WERI-Rb-1 (cell line): ENCODE data around the gene ANTXR2.

Experiments used
- DNase-seq: peaks from one replicate; pipeline ENCODE4 v3.0.0-alpha.2; 2020
- H3K27ac ChIP-seq: fragments of 250-450 bp; sonication (Bioruptor Pico); 2 replicates; pipeline ENCODE4 v1.5.1; 2020; ENCODE audit warnings: mild to moderate bottlenecking, moderate library complexity
- H3K27me3 ChIP-seq: fragments of 250-450 bp; sonication (Bioruptor Pico); 2 replicates; pipeline ENCODE4 v1.5.1; 2021; ENCODE audit warnings: mild to moderate bottlenecking, low read depth, moderate library complexity; ENCODE audit not compliant: insufficient read depth, severe bottlenecking
- H3K36me3 ChIP-seq: fragments of 250-450 bp; sonication (Bioruptor Pico); 2 replicates; pipeline ENCODE4 v1.5.1; 2020; ENCODE audit warnings: mild to moderate bottlenecking, moderate library complexity
- H3K4me3 ChIP-seq: 2 replicates; pipeline ENCODE4 v1.5.1; 2011; ENCODE audit warnings: low read depth, mild to moderate bottlenecking, control low read depth, low read length
- H3K9me3 ChIP-seq: fragments of 250-450 bp; sonication (Bioruptor Pico); 2 replicates; pipeline ENCODE4 v1.5.1; 2021; ENCODE audit warnings: mild to moderate bottlenecking, moderate library complexity; ENCODE audit not compliant: severe bottlenecking
- TF ChIP-seq, protein P1 (sequence below): IDR thresholded peaks from 2 replicates; pipeline ENCODE4 v1.5.1; 2011; ENCODE audit warnings: low read depth, mild to moderate bottlenecking, control low read depth, inconsistent platforms, low read length

The ANTXR2 gene

DNA sequence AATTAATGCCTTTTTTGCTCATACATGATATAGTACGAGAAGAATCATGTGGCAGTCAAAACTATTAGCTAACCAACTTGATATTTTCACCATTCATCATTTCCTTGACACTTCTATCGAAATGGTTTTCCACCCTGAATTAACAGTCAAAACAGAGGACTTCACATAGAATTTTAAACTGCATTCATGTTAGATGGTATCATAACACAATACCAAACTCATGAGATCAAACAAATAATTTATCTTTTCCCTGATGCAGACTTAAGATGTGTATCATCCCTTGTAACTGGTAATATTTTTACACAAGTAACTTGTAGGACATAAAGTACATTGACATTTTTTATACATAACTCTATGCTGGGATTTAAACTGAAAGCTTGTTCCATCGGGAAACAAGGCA is 18.2 kb upstream of the ANTXR2 start:
- DNase-seq: no peak
- TF ChIP-seq, protein P1, sequence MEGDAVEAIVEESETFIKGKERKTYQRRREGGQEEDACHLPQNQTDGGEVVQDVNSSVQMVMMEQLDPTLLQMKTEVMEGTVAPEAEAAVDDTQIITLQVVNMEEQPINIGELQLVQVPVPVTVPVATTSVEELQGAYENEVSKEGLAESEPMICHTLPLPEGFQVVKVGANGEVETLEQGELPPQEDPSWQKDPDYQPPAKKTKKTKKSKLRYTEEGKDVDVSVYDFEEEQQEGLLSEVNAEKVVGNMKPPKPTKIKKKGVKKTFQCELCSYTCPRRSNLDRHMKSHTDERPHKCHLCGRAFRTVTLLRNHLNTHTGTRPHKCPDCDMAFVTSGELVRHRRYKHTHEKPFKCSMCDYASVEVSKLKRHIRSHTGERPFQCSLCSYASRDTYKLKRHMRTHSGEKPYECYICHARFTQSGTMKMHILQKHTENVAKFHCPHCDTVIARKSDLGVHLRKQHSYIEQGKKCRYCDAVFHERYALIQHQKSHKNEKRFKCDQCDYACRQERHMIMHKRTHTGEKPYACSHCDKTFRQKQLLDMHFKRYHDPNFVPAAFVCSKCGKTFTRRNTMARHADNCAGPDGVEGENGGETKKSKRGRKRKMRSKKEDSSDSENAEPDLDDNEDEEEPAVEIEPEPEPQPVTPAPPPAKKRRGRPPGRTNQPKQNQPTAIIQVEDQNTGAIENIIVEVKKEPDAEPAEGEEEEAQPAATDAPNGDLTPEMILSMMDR: no peak

GRCh38 chr4:80090090-80090489 is 17.1 kb upstream of the ANTXR2 start:
- Histone ChIP-seq H3K27me3 (no peaks in the 10 kb centered on the region), H3K27ac (no peak overlapping the region), H3K36me3 (no peaks in the 10 kb centered on the region), H3K4me3 (no peak overlapping the region), H3K9me3 (no peaks in the 10 kb centered on the region)
- TF ChIP-seq, protein P1: no peak
- DNase-seq: no peak

More for the DNA sequence above, 18.2 kb upstream of the ANTXR2 start:
- Histone ChIP-seq H3K9me3 (no peaks in the 10 kb centered on the region), H3K4me3 (no peak overlapping the region), H3K27ac (no peak overlapping the region), H3K36me3 (no peaks in the 10 kb centered on the region), H3K27me3 (no peaks in the 10 kb centered on the region)

DNA sequence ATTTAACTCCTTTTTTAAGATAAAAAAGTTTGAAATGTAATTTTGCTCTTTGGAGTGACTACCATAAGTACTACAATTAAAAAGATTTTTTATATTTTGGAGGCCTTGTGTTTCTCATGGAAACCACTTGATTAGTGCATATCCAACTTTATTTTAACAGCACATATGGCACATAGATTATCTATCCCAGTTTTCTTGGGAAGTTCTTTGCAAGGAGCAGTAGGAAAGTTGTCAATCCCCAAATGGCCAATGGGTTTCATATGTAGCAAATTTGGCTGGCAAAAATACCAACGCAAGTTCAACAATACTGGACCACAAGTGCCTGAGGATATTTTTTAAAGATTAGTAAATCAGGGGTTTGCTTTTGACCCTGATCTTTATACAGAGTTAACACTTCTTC is 15.4 kb upstream of the ANTXR2 start:
- Histone ChIP-seq H3K27me3 (no peaks in the 10 kb centered on the region), H3K9me3 (no peaks in the 10 kb centered on the region), H3K4me3 (no peak overlapping the region), H3K27ac (no peak overlapping the region), H3K36me3 (no peaks in the 10 kb centered on the region)
- no peak for DNase-seq
- TF ChIP-seq, protein P1: no peak

GRCh38 chr4:80086296-80086695 is 13.3 kb upstream of the ANTXR2 start:
- H3K36me3 ChIP-seq: no peaks in the 10 kb centered on the region
- H3K4me3 ChIP-seq: no peak overlapping the region

DNA sequence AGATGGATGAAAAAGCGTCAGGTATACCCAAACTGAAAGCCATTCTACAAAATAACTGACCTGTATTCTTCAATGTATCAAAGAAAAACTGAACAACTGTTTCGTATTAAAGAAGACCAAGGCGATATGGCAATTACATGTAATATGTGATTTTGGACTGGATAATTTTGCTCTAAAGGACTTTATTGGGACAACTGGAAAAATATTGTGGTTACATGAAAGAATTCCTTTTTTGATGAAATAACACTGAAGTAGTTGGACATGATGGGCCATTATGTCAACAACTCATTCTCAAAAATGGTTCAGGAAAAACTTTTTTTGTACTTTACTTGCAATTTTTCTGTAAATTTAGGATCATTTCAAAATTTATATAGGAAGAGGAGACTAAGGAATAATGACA is 12.1 kb upstream of the ANTXR2 start:
- Histone ChIP-seq H3K27ac (no peak overlapping the region), H3K36me3 (no peaks in the 10 kb centered on the region), H3K27me3 (no peaks in the 10 kb centered on the region), H3K4me3 (no peak overlapping the region), H3K9me3 (no peaks in the 10 kb centered on the region)
- TF ChIP-seq, protein P1: no peak
- no peak for DNase-seq

More at GRCh38 chr4:80086296-80086695, 13.3 kb upstream of the ANTXR2 start:
- TF ChIP-seq, protein P1: no peak
- Histone ChIP-seq H3K9me3 (no peaks in the 10 kb centered on the region), H3K27ac (no peak overlapping the region), H3K27me3 (no peaks in the 10 kb centered on the region)
- DNase-seq: no peak

DNA sequence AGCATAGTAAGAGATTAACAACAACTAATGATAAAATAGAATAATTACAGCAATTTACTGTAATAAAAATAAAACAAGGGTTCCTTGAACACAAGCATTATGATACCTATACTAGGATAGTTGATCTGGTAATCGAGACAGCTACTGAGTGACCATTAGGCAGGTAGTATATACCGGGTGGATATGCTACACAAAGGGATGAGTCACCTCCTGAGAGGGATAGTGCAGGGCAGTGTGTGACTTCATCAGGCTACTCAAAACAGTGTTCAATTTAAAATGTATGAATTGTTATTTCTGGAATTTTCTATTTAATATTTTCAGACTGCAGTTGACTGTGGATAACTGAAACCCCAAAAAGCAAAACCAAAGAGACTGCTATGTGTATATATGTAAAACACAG is 9.7 kb upstream of the ANTXR2 start:
- Histone ChIP-seq H3K27me3 (no peaks in the 10 kb centered on the region), H3K36me3 (no peaks in the 10 kb centered on the region), H3K27ac (no peak overlapping the region), H3K4me3 (no peak overlapping the region), H3K9me3 (no peaks in the 10 kb centered on the region)
- DNase-seq: no peak
- TF ChIP-seq, protein P1: no peak
